Smooth muscle cell (in vitro differentiated cells): ENCODE data around the gene USP40. TPM values are rescaled to one million over a fixed set of nuclear protein-coding genes. Genes with fewer than 3 reads are reported as not detected.

Source experiments
- DNase-seq: peaks from one replicate; lab custom pipeline; 2025; ENCODE audit not compliant: unreplicated experiment; lab: John Stamatoyannopoulos, UW
- H2AFZ ChIP-seq: fragments of 200-600 bp; sonication (generic); 2 replicates; pipeline ENCODE4 v1.6.0; 2016; ENCODE audit warnings: antibody characterized with exemption, low read depth, mild to moderate bottlenecking
- H3F3A ChIP-seq: fragments of 200-600 bp; sonication (generic); 2 replicates; pipeline ENCODE4 v1.6.0; 2017; ENCODE audit warnings: antibody characterized with exemption, low read depth
- H3K27ac ChIP-seq: fragments of 200-600 bp; sonication (generic); 2 replicates; pipeline ENCODE4 v1.5.1; 2016; ENCODE audit warnings: low read depth, mild to moderate bottlenecking
- H3K27me3 ChIP-seq: fragments of 200-600 bp; sonication (generic); 2 replicates; pipeline ENCODE4 v1.6.1; 2016; ENCODE audit warnings: low read depth, mild to moderate bottlenecking
- H3K36me3 ChIP-seq: fragments of 200-600 bp; sonication (generic); 2 replicates; pipeline ENCODE4 v1.5.1; 2016; ENCODE audit warnings: low read depth
- H3K4me1 ChIP-seq: fragments of 200-600 bp; sonication (generic); 2 replicates; pipeline ENCODE4 v1.5.1; 2016; ENCODE audit warnings: low read depth
- H3K4me2 ChIP-seq: fragments of 200-600 bp; sonication (generic); 2 replicates; pipeline ENCODE4 v1.6.0; 2016; ENCODE audit warnings: mild to moderate bottlenecking
- H3K4me3 ChIP-seq: fragments of 200-600 bp; sonication (generic); 2 replicates; pipeline ENCODE4 v1.5.1; 2016; ENCODE audit warnings: mild to moderate bottlenecking
- H3K79me2 ChIP-seq: fragments of 200-600 bp; sonication (generic); 2 replicates; pipeline ENCODE4 v1.6.0; 2016; ENCODE audit warnings: low read depth, mild to moderate bottlenecking
- H3K9ac ChIP-seq: fragments of 200-600 bp; sonication (generic); 2 replicates; pipeline ENCODE4 v1.6.0; 2016; ENCODE audit warnings: low read depth
- H3K9me3 ChIP-seq: fragments of 200-600 bp; sonication (generic); replicated peaks from 2 replicates; pipeline ENCODE4 v1.5.1; 2016; ENCODE audit warnings: low read depth
- H4K20me1 ChIP-seq: fragments of 200-600 bp; sonication (generic); 2 replicates; pipeline ENCODE4 v1.6.0; 2016; ENCODE audit warnings: low read depth
- WGBS: methylation state at CpG from one replicate; pipeline ENCODE4 v1.1.7; 2016; ENCODE audit warnings: low lambda C conversion rate; 5-methylcytosine and 5-hydroxymethylcytosine counted together
- polyA plus RNA-seq: library from polyadenylated mRNA; unstranded; fragments of >200 nt; fragmentation: Nextera tagmentation; extraction: Ambion mirVana; gene quantifications from 2 replicates; pipeline ENCODE4 v1.2.1, GENCODE V29; 2016
- total RNA-seq: library from RNA; depleted of rRNA; stranded (reverse); fragments of >200 nt; gene quantifications from 2 replicates; pipeline ENCODE4 v1.2.3, GENCODE V29; 2014
- TF ChIP-seq, protein P1 (sequence below): fragments of 200-600 bp; sonication (generic); IDR thresholded peaks from 2 replicates; pipeline ENCODE4 v1.5.1; 2017; ENCODE audit warnings: borderline replicate concordance, mild to moderate bottlenecking, antibody characterized with exemption; ENCODE audit not compliant: insufficient read depth, poor library complexity, severe bottlenecking

USP40 gene
- total and polyA plus RNA-seq, 2 experiments from 2014 or later, result 9.4 to 23.6 TPM

DNA sequence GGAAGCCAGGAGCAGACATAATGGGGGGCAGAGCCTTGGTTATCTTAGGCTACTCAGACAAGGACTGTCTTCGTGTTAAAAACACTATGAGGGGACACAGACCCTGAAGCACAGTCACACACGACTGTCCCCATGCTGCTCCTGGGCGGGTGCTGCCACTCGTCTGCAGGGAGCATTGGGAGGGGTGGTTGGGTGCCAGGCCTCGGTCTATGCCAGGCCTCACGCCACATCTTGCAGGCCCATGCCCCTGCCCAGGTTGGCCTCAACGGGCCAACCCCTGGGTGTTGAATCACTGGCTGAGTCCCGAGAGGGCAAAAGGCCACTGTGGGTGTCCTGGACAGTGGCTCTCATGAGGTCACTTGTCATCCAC is 97.9 kb downstream of the USP40 start:
- Histone ChIP-seq H3K4me1 (no peaks in the 10 kb centered on the region), H3K27ac (no peak overlapping the region), H3K79me2 (no peaks in the 10 kb centered on the region), H3K9me3 (no peaks in the 10 kb centered on the region), H3K27me3 (no peaks in the 10 kb centered on the region), H3F3A (no peaks in the 10 kb centered on the region), H3K4me2 (no peak overlapping the region), H3K9ac (no peak overlapping the region), H3K4me3 (no peak overlapping the region), H3K36me3 (peaks cover 3% of the 10 kb centered on the region), H4K20me1 (no peaks in the 10 kb centered on the region), H2AFZ (no peak overlapping the region)
- WGBS, result 99% methylated on average over 8 of the region's 8 CpGs
- TF ChIP-seq, protein P1, sequence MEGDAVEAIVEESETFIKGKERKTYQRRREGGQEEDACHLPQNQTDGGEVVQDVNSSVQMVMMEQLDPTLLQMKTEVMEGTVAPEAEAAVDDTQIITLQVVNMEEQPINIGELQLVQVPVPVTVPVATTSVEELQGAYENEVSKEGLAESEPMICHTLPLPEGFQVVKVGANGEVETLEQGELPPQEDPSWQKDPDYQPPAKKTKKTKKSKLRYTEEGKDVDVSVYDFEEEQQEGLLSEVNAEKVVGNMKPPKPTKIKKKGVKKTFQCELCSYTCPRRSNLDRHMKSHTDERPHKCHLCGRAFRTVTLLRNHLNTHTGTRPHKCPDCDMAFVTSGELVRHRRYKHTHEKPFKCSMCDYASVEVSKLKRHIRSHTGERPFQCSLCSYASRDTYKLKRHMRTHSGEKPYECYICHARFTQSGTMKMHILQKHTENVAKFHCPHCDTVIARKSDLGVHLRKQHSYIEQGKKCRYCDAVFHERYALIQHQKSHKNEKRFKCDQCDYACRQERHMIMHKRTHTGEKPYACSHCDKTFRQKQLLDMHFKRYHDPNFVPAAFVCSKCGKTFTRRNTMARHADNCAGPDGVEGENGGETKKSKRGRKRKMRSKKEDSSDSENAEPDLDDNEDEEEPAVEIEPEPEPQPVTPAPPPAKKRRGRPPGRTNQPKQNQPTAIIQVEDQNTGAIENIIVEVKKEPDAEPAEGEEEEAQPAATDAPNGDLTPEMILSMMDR, result no peak
- DNase-seq, result no peak

DNA sequence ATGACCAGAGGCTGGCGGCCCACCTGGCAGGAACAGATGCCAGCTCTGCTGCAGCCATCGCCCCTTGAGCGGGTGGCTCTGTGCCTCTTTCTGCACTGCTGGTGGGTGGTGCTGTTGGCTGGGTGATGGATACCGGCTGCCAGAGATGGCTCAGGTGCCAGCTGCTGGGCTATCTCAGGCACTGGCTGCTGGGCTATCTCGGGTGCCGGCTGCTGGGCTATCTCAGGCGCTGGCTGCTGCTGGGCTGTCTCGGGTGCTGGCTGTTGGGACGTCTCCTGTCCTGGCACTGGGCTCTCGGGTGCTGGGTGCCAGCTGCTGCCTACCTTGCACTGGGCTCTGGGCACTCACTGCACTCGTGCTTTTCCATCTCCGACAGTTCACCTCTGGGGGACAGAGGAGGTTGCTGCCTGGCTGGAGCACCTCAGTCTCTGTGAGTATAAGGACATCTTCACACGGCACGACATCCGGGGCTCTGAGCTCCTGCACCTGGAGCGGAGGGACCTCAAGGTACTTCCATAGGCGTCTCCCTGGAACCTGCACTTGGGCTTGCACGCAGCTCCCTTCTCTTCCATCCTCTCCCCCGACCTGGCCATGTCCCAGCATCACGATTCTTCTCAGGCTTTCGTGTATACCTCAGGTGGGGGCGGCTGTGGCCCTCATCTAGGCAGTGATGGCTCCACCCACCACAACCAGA is 98.4 kb downstream of the USP40 start:
- WGBS, result 97% methylated on average over 22 of the region's 22 CpGs
- Histone ChIP-seq H2AFZ (no peak overlapping the region), H3K27me3 (no peaks in the 10 kb centered on the region), H3K4me2 (no peak overlapping the region), H3K36me3 (peaks cover 3% of the 10 kb centered on the region), H3K9me3 (no peaks in the 10 kb centered on the region), H3K27ac (no peak overlapping the region), H3K79me2 (no peaks in the 10 kb centered on the region), H3K4me1 (no peaks in the 10 kb centered on the region), H3F3A (no peaks in the 10 kb centered on the region), H3K4me3 (no peak overlapping the region), H4K20me1 (no peaks in the 10 kb centered on the region), H3K9ac (no peak overlapping the region)
- DNase-seq, result no peak
- TF ChIP-seq, protein P1, result no peak

DNA sequence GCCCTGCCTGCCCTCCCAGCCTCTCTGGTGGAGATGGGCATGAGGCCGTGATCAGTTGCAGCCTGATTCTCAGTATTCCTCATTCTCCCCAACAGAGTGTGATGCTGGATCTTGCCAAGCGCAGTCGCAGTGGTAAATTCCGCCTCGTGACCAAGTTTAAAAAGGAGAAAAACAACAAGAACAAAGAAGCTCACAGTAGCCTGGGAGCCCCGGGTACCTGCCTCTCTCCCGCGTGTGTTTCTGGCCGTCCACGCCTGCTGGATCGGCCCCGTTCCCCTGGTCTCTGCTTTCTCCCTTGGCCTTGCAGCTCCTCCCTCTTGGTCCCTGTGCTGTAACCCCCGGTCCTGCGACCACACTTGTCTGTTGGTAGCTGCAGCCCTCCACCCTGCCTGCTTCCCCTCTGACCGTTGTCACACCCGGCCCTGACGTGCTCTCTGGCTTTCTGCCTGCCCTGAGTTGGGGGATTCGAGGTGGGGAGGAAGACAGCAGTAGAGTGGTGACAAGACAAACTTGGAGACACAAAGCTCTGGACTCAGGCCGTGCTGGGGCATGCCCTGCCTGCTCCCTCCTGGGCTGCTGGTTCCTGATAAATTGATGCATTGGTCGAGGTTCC is 99.5 kb downstream of the USP40 start:
- Histone ChIP-seq H3K9me3 (no peaks in the 10 kb centered on the region), H2AFZ (no peak overlapping the region), H3K4me2 (no peak overlapping the region), H4K20me1 (no peaks in the 10 kb centered on the region), H3K27ac (no peak overlapping the region), H3K4me1 (no peaks in the 10 kb centered on the region), H3K27me3 (no peaks in the 10 kb centered on the region), H3K36me3 (peaks cover 3% of the 10 kb centered on the region), H3K79me2 (no peaks in the 10 kb centered on the region), H3K9ac (no peak overlapping the region), H3K4me3 (no peak overlapping the region), H3F3A (no peaks in the 10 kb centered on the region)
- no peak for DNase-seq
- WGBS, result 96% methylated on average over 20 of the region's 20 CpGs
- TF ChIP-seq, protein P1, result no peak
